CD4-positive, alpha-beta T cell treated with Interleukin-4 for 4 hours (primary cell): ENCODE data around the gene RXRA.

Source experiments
- DNase-seq: peaks from one replicate; pipeline ENCODE4 v3.0.0-alpha.2; 2020

Gene RXRA

GRCh38 chr9:134355561-134356279, 29.5 kb downstream of the RXRA start:
- no peak for DNase-seq

- DNase-seq = no peak
Measured at GRCh38 chr9:134356496-134357470, 30.5 kb downstream of the RXRA start.

DNA sequence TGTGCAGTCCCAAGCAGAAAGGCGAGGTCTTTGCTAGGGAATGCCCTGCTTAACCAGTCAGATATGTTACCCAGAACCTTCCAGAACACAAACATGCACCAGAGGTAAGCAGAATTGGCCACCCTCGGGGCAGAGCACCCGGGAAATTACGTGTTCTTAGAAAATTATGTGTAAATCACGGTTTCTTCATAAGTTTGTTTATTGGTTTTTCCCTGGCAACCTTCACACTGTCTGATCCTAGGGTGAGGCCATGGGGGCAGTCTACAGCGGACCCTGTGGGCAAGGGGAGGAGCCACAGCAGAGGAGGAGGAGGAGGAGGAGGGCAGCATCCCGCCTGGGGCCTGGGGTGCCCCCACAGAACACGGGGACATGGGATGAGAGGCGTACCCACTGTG, 31.4 kb downstream of the RXRA start:
- DNase-seq = no peak

GRCh38 chr9:134358026-134358661, 31.9 kb downstream of the RXRA start:
- no peak for DNase-seq

DNA sequence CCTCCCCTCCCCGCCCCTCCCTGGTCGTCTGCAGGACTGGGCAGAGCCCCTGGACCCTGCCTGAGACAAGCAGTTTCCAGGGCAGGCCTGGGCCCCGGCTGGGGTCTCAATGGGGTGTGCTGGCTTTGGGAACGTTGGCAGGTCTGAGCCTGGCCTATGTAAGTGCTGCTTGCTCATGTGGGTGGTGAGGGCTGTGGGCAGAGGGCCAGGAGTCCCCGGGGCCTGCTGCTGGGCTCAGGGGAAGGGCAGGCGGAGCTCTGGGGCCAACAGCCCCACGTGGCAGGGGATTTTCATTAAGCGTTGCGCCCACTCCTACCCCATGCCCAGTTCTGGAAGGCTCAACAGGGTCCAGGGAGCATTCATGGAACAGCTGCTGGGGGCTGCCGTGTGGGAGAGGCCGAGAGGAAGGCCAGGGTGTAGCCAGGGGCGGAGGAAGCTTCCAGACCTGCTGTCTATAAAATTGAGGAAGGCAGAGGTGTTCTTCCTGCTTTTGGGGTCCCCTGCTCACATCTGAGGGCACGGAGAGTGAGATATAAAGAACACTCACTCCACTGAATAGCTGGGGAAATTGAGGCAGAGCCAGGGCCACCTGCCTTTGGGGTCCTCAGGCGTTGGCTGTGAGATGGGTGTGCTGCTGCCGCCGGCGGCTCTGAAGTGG, 32.5 kb downstream of the RXRA start:
- DNase-seq = no peak

- DNase-seq = no peak
Measured at GRCh38 chr9:134359493-134360179, 33.4 kb downstream of the RXRA start.

GRCh38 chr9:134360180-134360759, 34.0 kb downstream of the RXRA start:
- DNase-seq = no peak

- no peak for DNase-seq
Measured at GRCh38 chr9:134360897-134361296, 34.6 kb downstream of the RXRA start.

GRCh38 chr9:134361426-134361825, 35.2 kb downstream of the RXRA start:
- DNase-seq = no peak

- no peak for DNase-seq
Measured at GRCh38 chr9:134361843-134362414, 35.7 kb downstream of the RXRA start.

DNA sequence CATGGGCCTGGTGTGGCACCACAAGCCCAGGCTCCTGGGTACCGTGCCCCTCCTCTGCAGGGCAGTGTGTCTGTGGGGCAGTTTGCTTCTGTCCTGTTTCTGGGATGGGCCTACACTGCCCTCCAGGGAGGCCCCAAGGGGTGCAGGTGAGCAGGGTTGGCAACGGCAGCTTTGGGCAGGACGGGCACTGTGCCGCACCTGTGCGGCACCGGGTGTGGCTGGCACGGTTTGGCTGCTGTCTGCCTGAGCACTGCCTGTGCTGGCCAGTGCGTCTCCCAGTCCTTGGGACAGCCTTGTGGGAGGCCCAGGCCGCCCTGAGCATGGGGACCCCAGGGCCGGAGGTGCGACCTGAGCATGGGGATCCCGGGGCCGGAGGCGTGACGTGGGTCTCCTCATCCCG, 37.2 kb downstream of the RXRA start:
- DNase-seq = no peak

DNA sequence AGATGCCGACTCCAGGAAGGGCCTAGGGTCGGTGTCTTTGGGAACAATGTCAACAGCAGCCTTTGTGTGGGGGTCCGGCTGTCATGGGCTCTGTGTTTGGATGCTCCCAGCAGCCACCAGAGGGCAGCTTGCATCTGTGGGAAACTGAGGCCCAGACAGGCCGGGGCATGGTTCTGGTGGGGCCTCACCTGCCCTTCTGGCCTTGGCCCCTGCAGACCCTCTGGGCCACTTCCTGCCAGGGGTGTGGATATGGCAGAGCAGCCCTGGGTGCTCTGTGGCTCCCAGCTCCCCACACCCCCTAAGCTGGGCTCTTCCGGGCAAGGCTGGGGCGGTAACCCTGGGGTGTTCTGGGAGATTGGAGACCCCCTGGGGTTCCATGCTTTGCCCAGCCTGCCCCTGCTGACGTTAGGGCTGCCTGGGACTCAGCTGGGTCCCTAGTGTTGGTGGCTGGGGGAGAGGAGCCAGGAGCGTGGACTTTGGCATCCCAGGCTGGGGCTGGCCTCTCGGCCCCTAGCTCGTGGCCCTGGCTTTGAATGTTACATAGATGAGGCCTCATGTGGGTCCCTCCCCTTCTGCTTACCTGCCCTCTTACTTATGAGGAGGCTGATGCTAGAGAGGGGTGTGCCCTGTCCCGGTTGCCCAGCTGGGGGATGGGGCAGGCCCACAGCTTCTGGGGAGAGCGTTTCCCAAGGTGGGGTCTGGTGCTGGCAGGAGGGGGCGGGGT, 38.3 kb downstream of the RXRA start:
- DNase-seq = no peak

DNA sequence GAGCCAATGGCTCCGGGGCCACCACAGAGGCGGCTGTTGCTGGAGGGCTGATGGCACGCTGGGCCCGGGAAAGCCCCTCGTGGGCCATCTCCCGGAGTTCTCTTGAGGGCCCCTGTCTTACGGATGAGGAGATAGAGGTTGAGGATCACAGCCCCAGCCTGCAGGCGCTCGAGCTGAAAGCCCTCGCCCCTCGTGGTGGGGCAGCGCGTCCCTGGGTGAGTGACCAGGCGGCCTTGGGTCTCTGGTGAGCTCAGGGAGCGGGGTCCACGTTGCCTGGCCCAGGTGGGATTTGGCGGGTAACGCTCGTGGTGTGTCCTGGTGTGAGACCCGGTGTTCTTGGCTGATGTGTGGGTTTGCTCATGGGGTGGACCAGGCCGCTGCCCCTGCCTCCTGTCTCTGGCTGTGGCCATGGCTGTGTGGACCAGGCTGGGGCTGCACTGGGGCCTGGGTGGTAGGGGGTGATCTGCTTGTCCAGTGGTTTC, 38.9 kb downstream of the RXRA start:
- DNase-seq = no peak

- DNase-seq = no peak
Measured at GRCh38 chr9:134365791-134366222, 39.6 kb downstream of the RXRA start.

DNA sequence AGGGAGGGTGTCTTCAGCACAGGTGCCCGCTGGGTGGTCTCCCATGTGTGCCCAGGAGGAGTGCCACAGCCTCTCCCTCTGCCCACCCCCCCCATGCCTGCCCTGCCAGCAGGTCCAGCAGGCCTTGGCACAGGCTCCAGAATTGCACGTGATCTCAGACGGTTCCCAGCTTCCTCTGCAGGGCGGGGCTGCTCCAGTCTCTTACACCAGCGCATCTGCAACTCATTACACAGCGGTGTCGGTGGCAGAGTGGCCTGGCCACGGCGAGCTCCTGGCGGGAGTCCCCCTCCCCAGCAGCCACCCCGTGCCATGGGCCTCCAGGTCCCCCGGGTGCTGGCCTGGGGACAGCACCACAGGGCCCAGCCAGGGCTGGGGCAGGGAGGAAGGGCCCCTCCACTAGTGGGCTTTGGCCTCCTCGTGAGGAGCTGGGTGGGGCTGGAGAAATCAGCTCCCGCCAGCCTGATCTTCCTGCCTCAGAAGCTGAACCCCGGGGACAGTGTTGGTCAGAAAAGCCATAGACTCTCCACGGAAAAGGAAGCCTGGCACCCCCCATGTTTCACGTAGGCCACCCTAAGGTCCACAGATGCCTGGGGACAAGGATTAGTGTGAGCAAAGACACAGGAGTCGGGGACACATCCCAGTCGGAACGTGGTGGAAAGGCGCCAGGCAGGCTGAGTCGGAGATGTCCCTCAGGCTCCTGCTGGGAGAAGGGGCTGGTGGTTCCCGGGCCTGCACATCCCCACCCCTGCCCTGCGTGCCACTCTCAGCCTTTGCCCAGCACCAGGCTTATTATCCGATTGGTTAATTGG, 40.2 kb downstream of the RXRA start:
- DNase-seq = no peak

GRCh38 chr9:134367061-134367460, 40.8 kb downstream of the RXRA start:
- DNase-seq = no peak

GRCh38 chr9:134367791-134368490, 41.7 kb downstream of the RXRA start:
- no peak for DNase-seq

DNA sequence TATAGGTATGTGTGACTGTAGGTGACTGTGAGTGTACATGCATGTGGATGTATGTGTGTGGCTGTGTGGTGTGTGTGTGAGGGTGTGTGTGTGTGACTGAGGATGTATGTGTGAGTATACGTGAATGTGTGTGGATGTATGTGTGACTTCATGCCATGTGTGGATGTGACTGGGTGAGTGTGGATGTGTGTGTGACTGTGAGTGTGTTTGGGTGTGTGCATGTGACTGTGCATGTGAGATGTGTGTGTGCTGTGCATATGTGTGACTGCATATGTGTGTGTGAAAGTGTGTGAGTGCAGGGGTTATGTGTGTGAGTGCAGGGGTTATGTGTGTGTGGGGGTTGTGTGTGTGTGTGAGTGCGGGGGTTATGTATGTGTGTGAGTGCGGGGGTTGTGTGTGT, 42.3 kb downstream of the RXRA start:
- no peak for DNase-seq
